ENCODE measurements around the gene PRKCE.

DNA sequence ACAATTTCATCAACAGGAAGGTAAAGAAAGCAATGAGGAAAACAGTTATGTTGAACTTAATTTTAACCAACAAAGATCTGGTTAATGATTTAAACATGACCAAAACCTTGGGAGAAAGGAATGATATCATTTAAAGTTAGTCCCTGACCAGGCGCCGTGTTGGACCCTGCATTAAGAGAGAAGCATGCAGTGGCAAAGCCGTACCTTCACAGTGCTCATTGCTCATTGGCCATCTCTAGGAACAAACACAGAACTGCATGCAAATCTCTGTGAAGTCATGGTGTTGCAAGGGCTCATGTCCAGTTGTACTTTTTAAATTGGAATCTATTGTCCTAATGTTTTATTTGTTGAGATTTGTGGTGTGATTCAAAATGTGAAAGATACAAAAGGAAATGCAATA is 28.4 kb upstream of the PRKCE start:
- no peak for TF ChIP-seq POLR2AphosphoS5 (IDR thresholded peaks at IDR 0.05)
- no peak for TF ChIP-seq POLR2A (IDR thresholded peaks at IDR 0.05)
- TF ChIP-seq EP300 (IDR thresholded peaks at IDR 0.05) = no peak
- TF ChIP-seq CTCF (IDR thresholded peaks at IDR 0.05) = no peak
